GM19035 (cell line): Measurements from ENCODE around the gene NSFL1C.
"Not testable (repeated sequence)": the region's sequence is repeated elsewhere in the genome, so short reads cannot be mapped to it uniquely, and the experiment has no call there.

Experiments
- ATAC-seq: cut with Tn5 transposase; IDR thresholded peaks from one replicate; pipeline ENCODE4 v1.9.1; 2021; ENCODE audit not compliant: unreplicated experiment

The NSFL1C gene

DNA sequence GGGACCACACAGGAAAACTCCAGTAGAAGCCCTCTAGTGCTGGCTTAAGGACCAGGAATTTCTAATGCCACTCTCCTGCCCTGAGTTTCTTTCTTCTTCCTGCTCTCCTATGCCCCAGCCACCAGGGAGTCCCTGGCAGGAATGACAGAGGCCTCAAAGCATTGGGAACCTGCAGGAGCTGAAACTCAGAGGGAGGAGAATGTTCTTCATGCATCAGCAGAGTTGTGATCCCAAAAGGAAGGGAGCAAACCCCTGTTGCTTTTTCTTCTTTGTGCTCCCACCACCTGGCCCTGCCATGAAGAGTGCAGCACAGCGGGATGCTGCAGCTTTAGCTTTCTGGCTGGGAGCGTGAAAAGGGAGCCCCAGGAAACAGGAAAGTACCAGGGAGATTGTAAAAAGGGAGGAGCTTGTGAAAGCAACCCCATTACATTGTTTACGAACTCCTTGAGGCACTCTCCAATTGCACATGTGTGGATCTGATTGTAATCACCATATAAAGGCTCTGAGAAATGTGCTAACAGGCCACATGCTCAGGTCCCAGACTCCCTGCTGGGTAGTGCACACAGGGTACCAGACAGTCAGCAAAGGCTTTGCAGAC lies 39.1 kb downstream of the NSFL1C start:
- ATAC-seq = no peak

- no peak for ATAC-seq
Observed at GRCh38 chr20:1426231-1426849, 40.3 kb downstream of the NSFL1C start.

GRCh38 chr20:1424336-1424735 lies 42.3 kb downstream of the NSFL1C start:
- ATAC-seq = no peak

- no peak for ATAC-seq
Observed at GRCh38 chr20:1423625-1424106, 43.0 kb downstream of the NSFL1C start.

DNA sequence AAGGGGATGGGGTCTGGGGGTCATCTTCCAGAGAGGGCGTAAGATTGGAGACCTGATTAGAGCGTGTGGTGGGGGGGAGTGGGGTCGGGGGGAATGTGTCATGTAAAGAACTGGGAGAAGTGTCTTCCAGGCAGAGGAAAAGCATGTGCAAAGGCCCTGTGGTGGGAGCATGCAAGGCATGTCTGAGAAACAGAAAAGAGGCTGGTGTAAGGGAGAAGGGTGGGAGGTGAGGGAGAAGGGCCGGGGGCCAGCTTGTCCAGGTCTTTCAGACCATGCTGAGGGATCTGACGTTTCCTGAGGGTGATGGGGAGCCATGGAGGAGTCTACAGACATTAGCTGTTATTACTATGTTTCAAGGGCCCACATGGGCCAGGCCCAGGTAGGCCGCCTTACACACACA lies 43.4 kb downstream of the NSFL1C start:
- no peak for ATAC-seq

- no peak for ATAC-seq
Observed at GRCh38 chr20:1422753-1423152, 43.9 kb downstream of the NSFL1C start.

DNA sequence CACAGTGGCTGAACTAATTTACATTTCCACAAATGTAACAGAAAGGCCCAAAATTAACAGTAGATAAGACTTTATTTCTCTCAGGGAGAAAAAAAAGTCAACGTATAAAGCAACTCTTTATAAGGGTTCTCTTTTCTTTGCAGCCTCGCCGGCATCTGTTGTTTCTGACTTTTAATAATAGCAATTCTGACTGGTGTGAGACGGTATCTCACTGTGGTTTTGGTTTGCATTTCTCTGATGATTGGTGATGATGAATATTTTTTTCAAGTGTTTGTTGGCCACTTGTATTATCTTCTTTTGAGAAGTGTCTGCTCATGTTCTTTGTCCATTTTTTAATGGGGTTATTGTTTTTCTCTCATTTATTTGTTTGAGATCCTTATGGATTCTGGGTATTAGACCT lies 46.6 kb downstream of the NSFL1C start:
- ATAC-seq = no peak

DNA sequence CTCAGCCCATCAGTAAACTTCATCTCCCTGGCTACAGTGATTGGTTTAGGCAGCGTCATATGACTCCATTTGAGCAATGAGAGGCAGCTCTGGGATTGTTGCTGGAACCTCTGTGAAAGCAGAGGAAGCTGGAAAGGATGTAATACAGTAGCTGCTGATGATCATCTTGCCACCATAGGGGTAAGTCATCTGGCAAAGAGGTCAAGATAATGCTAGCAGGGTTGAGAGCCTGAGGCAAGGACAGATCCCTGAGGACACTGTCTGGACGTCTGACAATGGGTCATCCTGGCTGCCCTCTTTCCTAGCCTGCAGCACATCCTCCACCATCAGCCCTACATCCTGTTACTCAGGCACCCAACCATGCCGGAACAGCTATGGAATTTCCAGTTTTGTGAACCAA lies 48.3 kb downstream of the NSFL1C start:
- no peak for ATAC-seq

GRCh38 chr20:1417790-1418189 lies 48.9 kb downstream of the NSFL1C start:
- ATAC-seq = no peak

- ATAC-seq = no peak
Observed at GRCh38 chr20:1417273-1417672, 49.4 kb downstream of the NSFL1C start.

GRCh38 chr20:1415667-1416468 lies 50.8 kb downstream of the NSFL1C start:
- no peak for ATAC-seq

- ATAC-seq = no peak
Observed at GRCh38 chr20:1414982-1415381, 51.7 kb downstream of the NSFL1C start.

GRCh38 chr20:1405801-1406200 lies 60.8 kb downstream of the NSFL1C start:
- no peak for ATAC-seq

DNA sequence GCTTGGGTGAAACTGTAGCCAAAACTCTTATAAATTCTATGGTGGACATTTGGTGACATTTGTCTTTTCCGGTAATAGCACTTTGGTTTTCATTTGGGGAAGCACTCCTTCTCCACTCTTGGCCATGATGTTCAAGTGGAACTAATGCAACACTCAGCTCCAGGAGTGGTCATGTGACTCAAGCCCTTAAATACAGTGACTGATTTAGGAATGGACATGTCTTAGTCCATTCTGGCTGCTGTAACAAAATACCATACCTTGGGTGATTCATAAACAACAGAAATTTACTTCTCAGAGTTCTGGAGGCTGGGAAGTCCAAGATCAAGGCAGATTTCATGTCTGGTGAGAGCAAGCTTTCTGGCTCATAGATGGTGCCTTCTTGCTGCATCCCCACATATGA lies 63.0 kb downstream of the NSFL1C start:
- ATAC-seq = no peak

GRCh38 chr20:1402149-1402548 lies 64.5 kb downstream of the NSFL1C start:
- no peak for ATAC-seq

GRCh38 chr20:1401451-1401907 lies 65.2 kb downstream of the NSFL1C start:
- ATAC-seq = no peak

GRCh38 chr20:1399678-1400366 lies 66.8 kb downstream of the NSFL1C start:
- not testable (repeated sequence) for ATAC-seq

DNA sequence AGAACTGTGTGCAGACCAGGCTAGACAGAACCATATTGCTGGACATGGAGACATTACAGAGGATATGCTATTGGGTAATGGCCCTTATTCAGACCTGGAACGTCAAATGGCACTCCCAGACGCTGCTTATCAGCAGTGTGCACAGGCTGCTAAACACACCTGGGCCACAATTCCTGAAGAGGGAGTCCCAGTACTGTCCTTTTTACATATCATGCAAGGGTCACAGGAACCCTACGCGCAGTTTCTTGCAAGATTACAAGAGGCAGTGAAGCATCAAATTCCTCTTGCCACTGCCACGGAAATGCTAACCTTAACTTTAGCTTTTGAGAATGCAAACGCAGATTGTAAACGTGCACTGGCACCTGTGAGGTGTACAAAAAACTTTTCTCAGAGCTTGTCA lies 68.5 kb downstream of the NSFL1C start:
- not testable (repeated sequence) for ATAC-seq

GRCh38 chr20:1397710-1398109 lies 68.9 kb downstream of the NSFL1C start:
- ATAC-seq = no peak

GRCh38 chr20:1396702-1397101 lies 69.9 kb downstream of the NSFL1C start:
- ATAC-seq = no peak

GRCh38 chr20:1396264-1396663 lies 70.4 kb downstream of the NSFL1C start:
- no peak for ATAC-seq
